ENCODE data around the gene TCERG1L. TPM values are rescaled to one million over a fixed set of nuclear protein-coding genes. Genes with fewer than 3 reads are reported as not detected.

TCERG1L gene
- polyA plus RNA-seq, 1 of the 3 experiments (the other 2 are of a cell fraction), result not detected

DNA sequence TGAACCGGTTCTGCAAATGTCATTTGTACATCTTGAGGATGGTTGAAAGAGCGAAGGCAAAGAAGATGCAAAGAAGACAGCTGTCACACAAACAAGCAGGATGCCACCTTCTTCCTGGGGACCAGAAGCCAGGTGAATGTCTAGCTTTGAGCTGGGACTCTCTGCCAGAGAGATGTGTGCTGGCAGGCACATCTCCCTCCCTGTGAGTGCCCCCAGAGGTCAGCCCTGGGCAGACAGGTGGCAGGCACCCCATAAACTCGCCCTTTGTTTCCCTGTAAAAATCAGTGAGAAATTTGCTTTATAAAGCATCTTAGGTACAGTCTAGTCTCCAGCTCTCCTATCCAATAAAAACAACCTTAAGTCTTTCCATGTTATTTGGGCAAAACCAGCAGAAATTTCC is 2.6 kb upstream of the TCERG1L start:
- H3K4me3 ChIP-seq (ENCODE audit: low read depth in 2 of 2, low read length in 1 of 2), result no peak overlapping the region
- H3K27ac ChIP-seq (ENCODE audit: low read depth in 2 of 2, low read length in 1 of 2), result no peak overlapping the region
- ChIA-PET CTCF (interaction anchor here (1.0 to 2.6 kb wide), 3 partner anchors 12 to 628 kb away, joined by 3 to 11 read pairs (median 10); no protein-coding TSS in a partner anchor), POLR2A (no interaction called here)
- H3K27me3 ChIP-seq (ENCODE audit: insufficient read depth), result no peaks in the 10 kb centered on the region
- H3K36me3 ChIP-seq (replicated peaks in 1 of 2; ENCODE audit: control insufficient read depth in 1 of 2, insufficient read depth in 2 of 2, low read length in 1 of 2), result no peaks in the 10 kb centered on the region
- H3K79me2 ChIP-seq (ENCODE audit: insufficient read depth), result no peaks in the 10 kb centered on the region
- H3K4me1 ChIP-seq (ENCODE audit: control insufficient read depth in 1 of 2, insufficient read depth in 2 of 2, low read depth in 1 of 2, low read length in 1 of 2), result peaks cover 0 to 22% of the 10 kb centered on the region in 2 experiments; a peak in 2 of 4 replicates
- H2AFZ ChIP-seq (ENCODE audit: low read depth), result no peak overlapping the region
- TF ChIP-seq USF2 (IDR thresholded peaks at IDR 0.05; ENCODE audit: borderline replicate concordance, low read depth, low read length) (no peak), CTCF (IDR thresholded peaks at IDR 0.05) (no peak), SMC3 (IDR thresholded peaks at IDR 0.05; ENCODE audit: low read depth, low read length) (no peak), FOXJ3 (CRISPR knock-in tag; IDR thresholded peaks at IDR 0.05) (no peak), RCOR1 (IDR thresholded peaks at IDR 0.05; ENCODE audit: low read length) (no peak), TAF1 (IDR thresholded peaks at IDR 0.05; ENCODE audit: borderline replicate concordance, low read depth, low read length) (no peak), TCF12 (IDR thresholded peaks at IDR 0.05) (no peak), NRF1 (IDR thresholded peaks at IDR 0.05; ENCODE audit: low read depth, low read length) (no peak), CHD2 (IDR thresholded peaks at IDR 0.05; ENCODE audit: low read length, partially characterized antibody) (no peak), RFX5 (IDR thresholded peaks at IDR 0.05; ENCODE audit: low read length) (no peak), MXI1 (IDR thresholded peaks at IDR 0.05; ENCODE audit: low read depth, low read length) (no peak), GABPA (IDR thresholded peaks at IDR 0.05; ENCODE audit: low read depth) (no peak), TEAD4 (IDR thresholded peaks at IDR 0.05; ENCODE audit: borderline replicate concordance, insufficient read depth) (no peak), POLR2AphosphoS5 (IDR thresholded peaks at IDR 0.05; ENCODE audit: low read depth, low read length) (no peak), ELF1 (IDR thresholded peaks at IDR 0.05) (no peak), YY1 (IDR thresholded peaks at IDR 0.05; ENCODE audit: low read depth) (no peak), RXRA (IDR thresholded peaks at IDR 0.05; ENCODE audit: borderline replicate concordance, low read depth) (no peak)
- TF ChIP-seq, protein P1, sequence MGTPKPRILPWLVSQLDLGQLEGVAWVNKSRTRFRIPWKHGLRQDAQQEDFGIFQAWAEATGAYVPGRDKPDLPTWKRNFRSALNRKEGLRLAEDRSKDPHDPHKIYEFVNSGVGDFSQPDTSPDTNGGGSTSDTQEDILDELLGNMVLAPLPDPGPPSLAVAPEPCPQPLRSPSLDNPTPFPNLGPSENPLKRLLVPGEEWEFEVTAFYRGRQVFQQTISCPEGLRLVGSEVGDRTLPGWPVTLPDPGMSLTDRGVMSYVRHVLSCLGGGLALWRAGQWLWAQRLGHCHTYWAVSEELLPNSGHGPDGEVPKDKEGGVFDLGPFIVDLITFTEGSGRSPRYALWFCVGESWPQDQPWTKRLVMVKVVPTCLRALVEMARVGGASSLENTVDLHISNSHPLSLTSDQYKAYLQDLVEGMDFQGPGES (IDR thresholded peaks at IDR 0.05; ENCODE audit: low read depth, low read length), result no peak
- TF ChIP-seq, protein P2, sequence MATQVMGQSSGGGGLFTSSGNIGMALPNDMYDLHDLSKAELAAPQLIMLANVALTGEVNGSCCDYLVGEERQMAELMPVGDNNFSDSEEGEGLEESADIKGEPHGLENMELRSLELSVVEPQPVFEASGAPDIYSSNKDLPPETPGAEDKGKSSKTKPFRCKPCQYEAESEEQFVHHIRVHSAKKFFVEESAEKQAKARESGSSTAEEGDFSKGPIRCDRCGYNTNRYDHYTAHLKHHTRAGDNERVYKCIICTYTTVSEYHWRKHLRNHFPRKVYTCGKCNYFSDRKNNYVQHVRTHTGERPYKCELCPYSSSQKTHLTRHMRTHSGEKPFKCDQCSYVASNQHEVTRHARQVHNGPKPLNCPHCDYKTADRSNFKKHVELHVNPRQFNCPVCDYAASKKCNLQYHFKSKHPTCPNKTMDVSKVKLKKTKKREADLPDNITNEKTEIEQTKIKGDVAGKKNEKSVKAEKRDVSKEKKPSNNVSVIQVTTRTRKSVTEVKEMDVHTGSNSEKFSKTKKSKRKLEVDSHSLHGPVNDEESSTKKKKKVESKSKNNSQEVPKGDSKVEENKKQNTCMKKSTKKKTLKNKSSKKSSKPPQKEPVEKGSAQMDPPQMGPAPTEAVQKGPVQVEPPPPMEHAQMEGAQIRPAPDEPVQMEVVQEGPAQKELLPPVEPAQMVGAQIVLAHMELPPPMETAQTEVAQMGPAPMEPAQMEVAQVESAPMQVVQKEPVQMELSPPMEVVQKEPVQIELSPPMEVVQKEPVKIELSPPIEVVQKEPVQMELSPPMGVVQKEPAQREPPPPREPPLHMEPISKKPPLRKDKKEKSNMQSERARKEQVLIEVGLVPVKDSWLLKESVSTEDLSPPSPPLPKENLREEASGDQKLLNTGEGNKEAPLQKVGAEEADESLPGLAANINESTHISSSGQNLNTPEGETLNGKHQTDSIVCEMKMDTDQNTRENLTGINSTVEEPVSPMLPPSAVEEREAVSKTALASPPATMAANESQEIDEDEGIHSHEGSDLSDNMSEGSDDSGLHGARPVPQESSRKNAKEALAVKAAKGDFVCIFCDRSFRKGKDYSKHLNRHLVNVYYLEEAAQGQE (IDR thresholded peaks at IDR 0.05; ENCODE audit: low read depth, low read length), result no peak
- H3K4me2 ChIP-seq, result no peak overlapping the region
- no peaks in the 10 kb centered on the region for H3K9me2 ChIP-seq
- no peak overlapping the region for H3K9ac ChIP-seq
- no peaks in the 10 kb centered on the region for H3K9me3 ChIP-seq
- no peaks in the 10 kb centered on the region for H3F3A ChIP-seq (replicated peaks; ENCODE audit: insufficient read depth)
- no peak for DNase-seq
- 47% methylated on average over 3 of the region's 3 CpGs for WGBS (ENCODE audit: low lambda C conversion rate)
- H4K20me1 ChIP-seq (ENCODE audit: insufficient read depth), result no peaks in the 10 kb centered on the region
